Measurements from ENCODE around the gene ZNF778.
"Not testable (repeated sequence)": the region's sequence is repeated elsewhere in the genome, so short reads cannot be mapped to it uniquely, and the experiment has no call there.

ZNF778 gene

GRCh38 chr16:89219365-89219764 is 1.9 kb downstream of the ZNF778 start:
- DNase-seq: no peak

GRCh38 chr16:89221604-89222003 is 4.1 kb downstream of the ZNF778 start:
- DNase-seq: no peak

GRCh38 chr16:89222931-89223330 is 5.4 kb downstream of the ZNF778 start:
- no peak for DNase-seq

GRCh38 chr16:89224665-89225064 is 7.2 kb downstream of the ZNF778 start:
- no peak for DNase-seq

GRCh38 chr16:89230255-89230654 is 12.8 kb downstream of the ZNF778 start:
- no peak for DNase-seq

GRCh38 chr16:89232107-89232506 is 14.6 kb downstream of the ZNF778 start:
- DNase-seq: no peak

- DNase-seq: no peak
Measured at GRCh38 chr16:89233678-89234490, 16.4 kb downstream of the ZNF778 start.

- DNase-seq: no peak
Measured at GRCh38 chr16:89237733-89238132, 20.2 kb downstream of the ZNF778 start.

GRCh38 chr16:89241187-89242007 is 23.9 kb downstream of the ZNF778 start:
- DNase-seq: peak; percentile 71

- DNase-seq: no peak
Measured at GRCh38 chr16:89242795-89243200, 25.3 kb downstream of the ZNF778 start.

GRCh38 chr16:89243664-89244063 is 26.2 kb downstream of the ZNF778 start:
- DNase-seq: no peak

- DNase-seq: not testable (repeated sequence)
Measured at GRCh38 chr16:89244264-89244663, 26.8 kb downstream of the ZNF778 start.

GRCh38 chr16:89244754-89245153 is 27.3 kb downstream of the ZNF778 start:
- no peak for DNase-seq

GRCh38 chr16:89246383-89246902 is 28.9 kb downstream of the ZNF778 start:
- no peak for DNase-seq

- DNase-seq: peak; percentile 26
Measured at GRCh38 chr16:89246903-89247733, 29.6 kb downstream of the ZNF778 start.

- not testable (repeated sequence) for DNase-seq
Measured at GRCh38 chr16:89247734-89248075, 30.2 kb downstream of the ZNF778 start.

- no peak for DNase-seq
Measured at GRCh38 chr16:89248196-89248982, 30.9 kb downstream of the ZNF778 start.

- no peak for DNase-seq
Measured at GRCh38 chr16:89253548-89254287, 36.2 kb downstream of the ZNF778 start.

- DNase-seq: no peak
Measured at GRCh38 chr16:89256651-89257254, 39.2 kb downstream of the ZNF778 start.

GRCh38 chr16:89257281-89257731 is 39.8 kb downstream of the ZNF778 start:
- no peak for DNase-seq

All from DMS 273 treated with DMSO at 0.1 percent for 48 hours (cell line).